HG03565 (cell line): ENCODE data around the gene TSPAN9.

Experiments
- ATAC-seq: cut with Tn5 transposase; IDR thresholded peaks from one replicate; pipeline ENCODE4 v1.9.1; 2021; ENCODE audit warnings: mild to moderate bottlenecking, moderate library complexity; ENCODE audit not compliant: unreplicated experiment

The TSPAN9 gene

DNA sequence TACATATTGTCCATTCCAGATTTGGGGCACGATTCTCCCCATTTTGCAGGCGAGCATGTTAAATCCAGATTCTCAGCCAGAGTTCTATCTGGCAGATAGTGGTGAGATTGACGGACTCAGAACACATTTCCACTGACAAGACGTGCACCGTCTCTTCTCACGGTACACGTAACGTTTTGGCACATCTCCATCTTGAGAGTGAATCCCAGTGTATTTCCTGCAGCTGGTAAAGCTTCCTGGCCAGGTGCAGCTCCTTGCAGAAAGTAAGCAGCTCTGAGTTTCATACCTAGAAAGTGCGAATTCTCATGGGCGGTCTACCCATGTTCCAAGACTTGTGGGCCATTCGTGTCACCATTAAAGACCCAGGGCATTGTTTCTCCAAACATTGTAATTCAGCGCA, 102.6 kb downstream of the TSPAN9 start:
- no peak for ATAC-seq

GRCh38 chr12:3182426-3182825, 105.2 kb downstream of the TSPAN9 start:
- no peak for ATAC-seq

GRCh38 chr12:3184485-3184884, 107.3 kb downstream of the TSPAN9 start:
- no peak for ATAC-seq

DNA sequence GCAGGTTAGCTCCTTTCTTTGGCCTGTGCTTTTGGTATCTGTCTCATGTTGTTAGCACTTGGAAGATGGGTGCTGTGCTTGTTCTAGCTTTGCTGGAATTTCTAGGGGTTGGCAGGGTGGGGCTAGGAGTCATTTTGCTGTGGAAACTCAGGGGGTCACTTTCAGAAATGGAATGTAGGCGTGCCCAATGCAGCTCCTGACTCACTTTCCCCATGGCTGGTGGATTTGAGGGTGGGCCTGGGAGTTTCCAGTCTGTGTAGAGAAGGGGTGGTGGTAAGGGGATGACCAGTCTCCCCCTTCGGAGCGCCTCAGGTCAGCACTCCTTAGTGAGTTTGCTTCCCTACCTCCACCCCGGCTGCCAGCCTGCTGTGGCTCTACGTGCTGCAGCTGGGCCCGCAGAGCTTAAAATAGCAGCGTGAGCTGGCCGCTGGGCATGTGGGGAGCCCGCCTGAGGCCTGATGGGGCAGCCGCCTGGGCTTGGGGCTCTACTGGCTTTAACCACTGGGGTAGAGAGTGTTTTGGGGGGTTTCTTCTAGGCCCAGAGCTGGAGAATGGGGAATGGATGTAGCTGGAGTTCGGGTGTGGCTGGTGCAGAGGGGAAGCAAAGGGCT, 108.2 kb downstream of the TSPAN9 start:
- ATAC-seq: no peak

- no peak for ATAC-seq
Observed at GRCh38 chr12:3186546-3187215, 109.5 kb downstream of the TSPAN9 start.

DNA sequence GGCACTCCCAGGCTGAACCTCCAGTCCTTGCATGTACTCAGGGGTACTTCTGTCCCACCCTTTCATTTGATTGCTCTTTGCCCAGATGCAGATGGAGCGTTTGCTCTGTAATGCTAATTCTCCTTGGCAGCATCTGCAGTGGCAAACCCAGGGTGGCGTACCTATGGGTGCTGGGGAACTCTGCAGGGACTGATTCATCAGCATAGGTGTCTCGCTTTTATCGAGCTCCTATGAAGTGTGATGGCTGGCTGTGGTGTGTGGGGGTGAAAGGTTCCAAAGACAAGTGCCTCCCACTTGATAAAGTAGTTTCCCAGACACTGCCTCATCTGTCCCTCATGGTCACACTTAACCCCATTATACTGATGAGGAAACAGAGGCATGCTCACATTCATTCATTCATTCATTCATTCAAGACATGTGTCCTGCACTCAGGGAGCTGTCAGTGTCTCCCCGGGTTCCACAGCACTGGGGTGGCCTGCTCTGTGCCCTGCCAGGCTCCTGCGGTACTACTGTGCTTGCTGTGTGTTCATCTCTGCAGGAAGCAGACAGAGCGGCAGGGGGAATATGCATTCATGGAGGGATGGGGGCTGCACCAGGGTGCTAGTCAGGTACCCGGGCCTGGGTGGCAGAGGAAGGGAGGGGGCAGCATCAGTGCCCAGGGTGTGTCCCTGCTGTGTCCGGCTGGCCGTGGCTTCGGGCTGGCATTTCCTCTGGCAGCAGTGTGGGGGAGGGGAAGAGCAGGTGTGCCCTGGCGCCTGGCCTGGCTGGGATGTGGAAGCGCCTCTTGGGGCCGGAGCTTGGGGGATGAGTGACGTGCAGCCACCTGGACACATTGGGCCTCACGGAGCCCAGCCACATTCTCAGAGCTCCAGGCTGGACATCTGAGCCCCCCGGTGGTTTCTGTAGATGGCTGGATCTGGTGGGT, 110.9 kb downstream of the TSPAN9 start:
- no peak for ATAC-seq

- ATAC-seq: no peak
Observed at GRCh38 chr12:3189282-3189681, 112.1 kb downstream of the TSPAN9 start.

GRCh38 chr12:3190101-3190500, 112.9 kb downstream of the TSPAN9 start:
- ATAC-seq: no peak

- ATAC-seq: no peak
Observed at GRCh38 chr12:3191450-3191849, 114.3 kb downstream of the TSPAN9 start.

GRCh38 chr12:3192221-3192620, 115.0 kb downstream of the TSPAN9 start:
- no peak for ATAC-seq

DNA sequence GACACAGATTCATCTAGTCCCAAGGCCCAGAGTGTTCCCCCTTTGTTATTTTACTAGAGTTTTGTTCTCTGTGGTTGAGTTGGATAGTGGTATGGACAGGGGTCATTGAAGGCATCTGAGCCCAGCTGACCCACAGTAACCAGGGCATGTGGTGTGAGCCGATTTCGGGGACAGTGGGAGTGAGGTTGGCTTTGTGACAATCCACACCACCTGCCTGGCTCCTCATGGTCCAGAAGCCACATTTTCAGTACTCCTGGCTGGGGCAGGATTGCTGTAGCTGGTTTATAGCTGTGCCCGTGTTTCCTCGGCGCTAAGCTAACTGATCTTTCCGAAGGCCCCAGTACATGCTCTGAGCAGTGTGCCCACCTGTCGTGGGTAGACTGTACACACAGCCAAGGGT, 116.0 kb downstream of the TSPAN9 start:
- no peak for ATAC-seq

DNA sequence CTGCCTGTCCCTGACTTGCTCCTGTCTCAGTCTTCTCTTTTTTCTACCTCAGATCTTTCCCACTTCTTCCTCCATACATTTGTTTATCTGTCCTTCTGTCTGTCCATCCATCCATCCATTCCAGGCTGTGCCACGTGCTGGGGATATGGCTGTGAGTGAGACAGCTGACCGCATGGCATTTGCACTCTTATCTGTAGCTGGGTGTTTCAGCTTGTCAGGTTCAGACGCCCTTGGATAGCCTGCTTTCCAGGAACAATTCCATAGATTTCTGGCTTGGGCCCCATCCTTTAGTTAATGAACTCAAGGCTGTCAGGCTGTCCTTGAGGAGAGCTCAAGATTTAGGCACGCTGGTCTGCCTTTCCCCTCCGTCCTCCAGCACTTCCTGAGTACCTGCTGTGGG, 116.6 kb downstream of the TSPAN9 start:
- ATAC-seq: no peak

- ATAC-seq: no peak
Observed at GRCh38 chr12:3195337-3195736, 118.2 kb downstream of the TSPAN9 start.

DNA sequence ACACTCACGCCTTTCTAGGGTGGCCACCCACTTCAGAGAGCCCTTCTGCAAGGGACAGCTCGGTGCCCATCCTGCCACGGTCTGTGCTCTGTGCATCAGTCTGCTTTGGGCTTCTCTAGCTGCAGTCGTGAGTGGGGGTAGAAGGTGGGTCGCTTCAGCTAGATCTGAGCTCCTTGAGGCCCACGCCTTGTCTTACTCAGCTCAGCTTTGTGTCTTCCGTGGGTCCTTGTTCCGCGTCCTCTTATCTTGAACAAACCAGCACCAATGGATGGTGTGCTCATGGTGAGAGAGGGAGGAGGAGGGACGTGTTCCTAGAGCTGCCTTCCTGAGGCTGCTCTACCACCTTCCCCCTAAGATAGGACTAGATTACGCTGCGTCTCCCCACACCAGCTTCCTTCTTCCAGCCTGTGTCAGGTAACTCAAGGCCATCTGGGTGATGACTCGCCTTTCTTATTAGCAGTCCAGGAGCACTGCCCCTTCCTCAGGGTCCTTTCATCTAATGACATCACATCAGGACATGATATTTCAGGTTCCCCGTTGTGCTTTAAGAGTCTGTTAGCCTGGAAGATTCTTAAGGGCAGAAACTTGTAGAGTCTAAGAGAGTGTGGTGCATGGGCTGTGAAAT, 118.8 kb downstream of the TSPAN9 start:
- ATAC-seq: no peak

DNA sequence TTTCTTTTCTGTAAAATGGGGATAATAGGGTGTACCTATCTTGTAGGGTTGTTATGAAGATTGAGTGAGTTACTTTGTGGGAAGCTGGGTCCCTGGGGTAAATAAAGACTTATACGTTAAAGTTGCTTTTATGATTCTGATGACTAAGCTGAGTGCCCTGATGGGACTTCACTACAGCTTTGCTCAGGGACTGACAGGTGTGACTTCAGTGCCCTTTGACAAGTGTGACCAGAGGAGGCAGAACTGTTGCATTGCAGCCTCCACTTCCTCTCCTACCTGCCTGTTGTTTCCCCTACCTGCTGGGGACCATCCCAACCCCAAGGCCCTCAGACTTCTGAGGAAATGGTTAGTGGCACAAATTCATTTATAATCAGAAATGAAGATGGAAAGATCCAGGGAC, 119.3 kb downstream of the TSPAN9 start:
- ATAC-seq: no peak

- no peak for ATAC-seq
Observed at GRCh38 chr12:3197131-3197818, 120.1 kb downstream of the TSPAN9 start.

GRCh38 chr12:3199551-3200031, 122.4 kb downstream of the TSPAN9 start:
- ATAC-seq: no peak

DNA sequence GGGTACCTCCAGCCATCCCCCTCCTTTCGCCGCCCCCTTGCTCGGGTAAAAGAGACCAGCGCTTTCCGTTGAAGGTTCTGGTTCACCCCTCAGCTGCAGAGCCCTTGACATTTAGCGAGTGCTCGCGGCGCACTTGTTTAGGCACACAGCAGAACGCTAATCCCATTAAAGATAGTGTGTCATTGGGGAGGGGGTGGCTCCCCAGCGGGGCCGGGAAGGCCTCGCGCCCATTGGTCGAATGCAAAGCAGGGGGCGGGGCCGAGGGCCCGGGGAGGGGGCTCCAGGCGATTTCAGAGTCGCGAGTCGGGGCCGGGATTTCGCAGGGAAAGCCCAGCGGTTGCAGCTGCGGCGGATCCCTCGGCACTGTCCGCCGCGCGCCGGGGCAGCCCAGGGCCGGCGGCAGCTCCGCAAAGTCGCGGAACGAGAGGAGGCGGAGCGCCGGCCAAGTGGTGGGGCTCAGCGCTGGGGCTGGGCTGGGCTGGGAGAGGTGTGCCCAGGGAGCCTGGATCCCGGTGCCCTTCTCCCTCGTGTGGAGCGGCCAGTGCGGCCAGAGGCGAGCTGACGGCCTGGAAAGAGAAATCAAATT, 122.9 kb downstream of the TSPAN9 start:
- no peak for ATAC-seq

- ATAC-seq: no peak
Observed at GRCh38 chr12:3200814-3201233, 123.6 kb downstream of the TSPAN9 start.

DNA sequence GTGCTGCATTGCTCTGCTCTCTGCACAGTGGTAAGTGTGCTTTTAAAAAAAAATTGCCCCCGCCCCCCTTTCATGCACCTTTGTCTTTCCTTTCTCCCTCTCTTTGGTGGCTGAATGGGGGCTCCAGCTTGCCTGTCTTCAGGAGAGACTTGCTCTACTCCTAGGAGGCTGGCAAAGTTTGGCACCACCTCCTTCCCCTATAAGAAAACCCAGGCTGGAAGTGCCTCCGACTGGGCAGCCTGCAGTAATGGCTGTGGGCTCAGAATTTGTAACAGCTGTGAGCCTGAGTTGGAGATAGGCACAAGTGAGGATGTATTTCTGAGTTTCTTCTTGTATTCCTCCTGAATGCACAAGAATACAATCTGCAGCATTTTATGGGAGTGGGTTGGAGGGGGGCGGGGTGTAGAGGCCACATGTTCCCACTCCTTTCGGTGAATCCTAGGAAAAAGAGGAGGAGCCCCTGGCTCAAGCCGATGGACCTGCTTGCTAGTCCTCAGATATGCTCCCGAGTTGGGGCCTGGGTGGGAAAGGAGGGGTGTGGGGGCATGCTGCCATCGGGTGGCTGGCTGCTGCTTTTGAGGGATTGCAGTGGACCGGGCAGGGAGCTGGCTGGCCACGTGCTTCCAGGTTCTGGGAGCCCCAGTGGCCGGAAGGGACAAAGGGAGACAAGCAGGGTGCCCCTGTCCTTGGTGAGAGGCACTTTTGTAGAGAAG, 124.3 kb downstream of the TSPAN9 start:
- no peak for ATAC-seq
